ENCODE data around the gene SLC5A1. TPM values are rescaled to one million over a fixed set of nuclear protein-coding genes. Genes with fewer than 3 reads are reported as not detected.
A peak's percentile ranks its signal among the peaks of the same experiment; 100 is the strongest.

SLC5A1 gene
- polyA plus RNA-seq, 2 of the 4 experiments (the other 2 are of a cell fraction): 0.03 to 0.04 TPM

DNA sequence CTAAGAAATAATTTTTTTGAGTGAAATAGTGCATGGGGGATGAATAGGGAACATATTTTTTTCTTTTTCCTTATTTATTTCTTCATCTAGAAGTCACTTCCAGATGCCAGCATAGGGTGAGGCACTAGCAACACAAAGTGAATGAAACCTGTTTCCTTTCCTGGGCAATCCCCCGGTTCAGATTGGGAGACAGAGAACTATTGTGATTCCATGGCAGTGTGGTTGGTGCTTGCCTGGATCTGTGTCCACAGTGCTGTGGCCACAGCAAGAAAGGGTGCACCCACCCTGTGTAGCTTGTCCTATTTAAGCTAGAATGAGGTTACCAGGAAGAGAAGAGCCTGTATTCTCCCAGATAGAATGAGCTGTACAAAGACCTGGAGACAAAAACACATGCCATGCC, 57.6 kb downstream of the SLC5A1 start:
- no peaks in the 10 kb centered on the region for H3K9me3 ChIP-seq
- H3K4me3 ChIP-seq: no peak overlapping the region
- TF ChIP-seq ZNF302 (CRISPR knock-in tag; IDR thresholded peaks at IDR 0.05) (no peak), EHF (CRISPR knock-in tag; IDR thresholded peaks at IDR 0.05) (no peak), RARB (CRISPR knock-in tag; IDR thresholded peaks at IDR 0.05) (no peak), SREBF2 (IDR thresholded peaks at IDR 0.05) (no peak), JUNB (IDR thresholded peaks at IDR 0.05) (no peak), ZFP36 (IDR thresholded peaks at IDR 0.05; ENCODE audit: borderline replicate concordance, partially characterized antibody) (no peak), MYC (IDR thresholded peaks at IDR 0.05; ENCODE audit: borderline replicate concordance, low read length) (no peak), NFE2L2 (conservative IDR thresholded peaks at IDR 0.05; ENCODE audit: low read length) (no peak), CEBPB (IDR thresholded peaks at IDR 0.05) (no peak), RNF2 (IDR thresholded peaks at IDR 0.05; ENCODE audit: borderline replicate concordance, low read depth) (no peak)
- POLR2A ChIA-PET: no interaction called here
- 0% methylated on average over 1 of the region's 1 CpG for WGBS (ENCODE audit: missing lambda C conversion rate)
- no peak overlapping the region for H3K27ac ChIP-seq
- DNase-seq (ENCODE audit: low read depth in 1 of 2, low spot score in 1 of 2) (no peak), ATAC-seq (no peak), FAIRE-seq (no peak)
- no peak overlapping the region for H3K4me2 ChIP-seq
- CTCF ChIA-PET: interaction anchor here (1.1 to 1.3 kb wide), 2 partner anchors 124 to 900 kb away, joined by 3 to 4 read pairs; no protein-coding TSS in a partner anchor
- no peaks in the 10 kb centered on the region for H3K4me1 ChIP-seq

DNA sequence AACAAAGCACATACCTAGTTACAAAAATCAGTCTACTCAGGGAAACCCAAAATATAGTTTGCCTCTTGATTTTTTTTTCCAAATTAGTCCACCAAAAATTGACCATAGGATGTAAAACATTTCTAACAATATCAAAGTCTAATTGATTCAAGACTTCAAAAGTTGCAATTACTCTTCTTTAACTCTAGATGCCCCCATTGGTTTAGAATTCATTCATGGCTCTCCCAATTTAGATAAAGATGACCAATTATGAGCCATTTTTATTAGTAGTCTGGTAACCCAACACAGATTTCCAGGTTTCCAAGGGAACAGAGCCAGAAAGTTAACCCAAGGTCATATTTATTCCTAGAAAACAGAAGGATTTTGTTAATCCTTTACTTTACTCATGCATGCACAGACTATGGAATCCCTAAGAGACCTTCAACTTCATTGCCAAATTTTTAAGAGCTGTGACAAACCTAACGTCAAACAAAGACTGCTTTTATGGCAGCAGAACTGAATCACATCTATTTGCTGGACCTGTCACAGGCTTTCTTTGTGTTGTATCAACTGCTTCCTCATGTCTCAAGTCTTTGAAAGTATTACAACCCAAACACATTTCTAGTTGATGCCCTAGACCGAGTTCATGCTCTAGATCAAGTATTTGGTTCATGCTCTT, 60.7 kb downstream of the SLC5A1 start:
- WGBS (ENCODE audit: missing lambda C conversion rate): 2% methylated on average over 2 of the region's 2 CpGs
- H3K4me3 ChIP-seq: no peak overlapping the region
- no peak overlapping the region for H3K4me2 ChIP-seq
- FAIRE-seq (no peak), ATAC-seq (no peak), DNase-seq (ENCODE audit: low read depth in 1 of 2, low spot score in 1 of 2) (no peak)
- no peaks in the 10 kb centered on the region for H3K9me3 ChIP-seq
- CTCF ChIA-PET: interaction anchor here (0.6 to 1.7 kb wide), 10 partner anchors 11 to 341 kb away, joined by 3 to 6 read pairs (median 4); partner anchors contain the start of gene RFPL2
- POLR2A ChIA-PET: no interaction called here
- TF ChIP-seq SMC3 (IDR thresholded peaks at IDR 0.05): peak; percentile 35; the same call in 2 of the 3 replicates
- TF ChIP-seq RAD21 (conservative IDR thresholded peaks at IDR 0.05 in 1 of 2, IDR thresholded peaks at IDR 0.05 in 1 of 2): peak; percentile 54 to 58
- TF ChIP-seq TFCP2L1 (CRISPR knock-in tag; IDR thresholded peaks at IDR 0.05): no peak
- TF ChIP-seq HOXA7 (CRISPR knock-in tag; IDR thresholded peaks at IDR 0.05): no peak
- no peak for TF ChIP-seq EHMT2 (IDR thresholded peaks at IDR 0.05; ENCODE audit: low read depth)
- TF ChIP-seq, protein P1, sequence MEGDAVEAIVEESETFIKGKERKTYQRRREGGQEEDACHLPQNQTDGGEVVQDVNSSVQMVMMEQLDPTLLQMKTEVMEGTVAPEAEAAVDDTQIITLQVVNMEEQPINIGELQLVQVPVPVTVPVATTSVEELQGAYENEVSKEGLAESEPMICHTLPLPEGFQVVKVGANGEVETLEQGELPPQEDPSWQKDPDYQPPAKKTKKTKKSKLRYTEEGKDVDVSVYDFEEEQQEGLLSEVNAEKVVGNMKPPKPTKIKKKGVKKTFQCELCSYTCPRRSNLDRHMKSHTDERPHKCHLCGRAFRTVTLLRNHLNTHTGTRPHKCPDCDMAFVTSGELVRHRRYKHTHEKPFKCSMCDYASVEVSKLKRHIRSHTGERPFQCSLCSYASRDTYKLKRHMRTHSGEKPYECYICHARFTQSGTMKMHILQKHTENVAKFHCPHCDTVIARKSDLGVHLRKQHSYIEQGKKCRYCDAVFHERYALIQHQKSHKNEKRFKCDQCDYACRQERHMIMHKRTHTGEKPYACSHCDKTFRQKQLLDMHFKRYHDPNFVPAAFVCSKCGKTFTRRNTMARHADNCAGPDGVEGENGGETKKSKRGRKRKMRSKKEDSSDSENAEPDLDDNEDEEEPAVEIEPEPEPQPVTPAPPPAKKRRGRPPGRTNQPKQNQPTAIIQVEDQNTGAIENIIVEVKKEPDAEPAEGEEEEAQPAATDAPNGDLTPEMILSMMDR (IDR thresholded peaks at IDR 0.05): peak; percentile 44
- no peak overlapping the region for H3K27ac ChIP-seq
- no peaks in the 10 kb centered on the region for H3K4me1 ChIP-seq

DNA sequence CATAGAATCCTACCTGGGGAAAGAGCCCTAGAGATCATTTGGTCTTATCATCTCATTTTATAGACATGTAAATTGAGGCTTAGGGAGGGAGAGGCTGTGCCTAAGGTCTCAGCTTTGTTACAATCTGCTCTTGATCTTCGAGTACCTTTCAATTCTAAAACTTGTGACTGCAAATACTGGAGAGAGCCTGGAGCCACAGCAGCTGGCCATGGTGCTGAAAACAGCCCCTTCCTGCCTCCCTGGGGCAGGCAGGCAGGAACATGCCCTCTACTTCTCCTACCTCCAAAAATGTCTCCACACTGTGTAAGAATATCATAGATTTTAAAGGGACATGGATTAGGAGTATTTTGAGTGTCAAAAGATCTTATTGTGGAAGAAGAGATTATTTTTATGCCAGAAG, 63.9 kb downstream of the SLC5A1 start:
- H3K27ac ChIP-seq: no peak overlapping the region
- H3K4me3 ChIP-seq: no peak overlapping the region
- ChIA-PET POLR2A (no interaction called here), CTCF (interaction anchor here (0.9 to 1.5 kb wide), 4 partner anchors 159 to 894 kb away, joined by 3 read pairs; no protein-coding TSS in a partner anchor)
- no peak for DNase-seq (ENCODE audit: low read depth in 1 of 2, low spot score in 1 of 2)
- no peak for FAIRE-seq
- ATAC-seq: no peak
- no peaks in the 10 kb centered on the region for H3K9me3 ChIP-seq
- TF ChIP-seq RARB (CRISPR knock-in tag; IDR thresholded peaks at IDR 0.05) (no peak), POLR2A (IDR thresholded peaks at IDR 0.05; ENCODE audit: low read length) (no peak)
- TF ChIP-seq, protein P2, sequence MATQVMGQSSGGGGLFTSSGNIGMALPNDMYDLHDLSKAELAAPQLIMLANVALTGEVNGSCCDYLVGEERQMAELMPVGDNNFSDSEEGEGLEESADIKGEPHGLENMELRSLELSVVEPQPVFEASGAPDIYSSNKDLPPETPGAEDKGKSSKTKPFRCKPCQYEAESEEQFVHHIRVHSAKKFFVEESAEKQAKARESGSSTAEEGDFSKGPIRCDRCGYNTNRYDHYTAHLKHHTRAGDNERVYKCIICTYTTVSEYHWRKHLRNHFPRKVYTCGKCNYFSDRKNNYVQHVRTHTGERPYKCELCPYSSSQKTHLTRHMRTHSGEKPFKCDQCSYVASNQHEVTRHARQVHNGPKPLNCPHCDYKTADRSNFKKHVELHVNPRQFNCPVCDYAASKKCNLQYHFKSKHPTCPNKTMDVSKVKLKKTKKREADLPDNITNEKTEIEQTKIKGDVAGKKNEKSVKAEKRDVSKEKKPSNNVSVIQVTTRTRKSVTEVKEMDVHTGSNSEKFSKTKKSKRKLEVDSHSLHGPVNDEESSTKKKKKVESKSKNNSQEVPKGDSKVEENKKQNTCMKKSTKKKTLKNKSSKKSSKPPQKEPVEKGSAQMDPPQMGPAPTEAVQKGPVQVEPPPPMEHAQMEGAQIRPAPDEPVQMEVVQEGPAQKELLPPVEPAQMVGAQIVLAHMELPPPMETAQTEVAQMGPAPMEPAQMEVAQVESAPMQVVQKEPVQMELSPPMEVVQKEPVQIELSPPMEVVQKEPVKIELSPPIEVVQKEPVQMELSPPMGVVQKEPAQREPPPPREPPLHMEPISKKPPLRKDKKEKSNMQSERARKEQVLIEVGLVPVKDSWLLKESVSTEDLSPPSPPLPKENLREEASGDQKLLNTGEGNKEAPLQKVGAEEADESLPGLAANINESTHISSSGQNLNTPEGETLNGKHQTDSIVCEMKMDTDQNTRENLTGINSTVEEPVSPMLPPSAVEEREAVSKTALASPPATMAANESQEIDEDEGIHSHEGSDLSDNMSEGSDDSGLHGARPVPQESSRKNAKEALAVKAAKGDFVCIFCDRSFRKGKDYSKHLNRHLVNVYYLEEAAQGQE (IDR thresholded peaks at IDR 0.05): peak; percentile 90
- WGBS (ENCODE audit: missing lambda C conversion rate): 0% methylated on average over 1 of the region's 1 CpG
- no peak overlapping the region for H3K4me2 ChIP-seq
- H3K4me1 ChIP-seq: no peaks in the 10 kb centered on the region

Measured in A549 (cell line).